CD14-positive monocyte (primary cell): Measurements from ENCODE around the gene ZNF300. TPM values are rescaled to one million over a fixed set of nuclear protein-coding genes. Genes with fewer than 3 reads are reported as not detected.
A peak's percentile ranks its signal among the peaks of the same experiment; 100 is the strongest.
"Not testable (repeated sequence)": the region's sequence is repeated elsewhere in the genome, so short reads cannot be mapped to it uniquely, and the experiment has no call there.

ENCODE experiments used
- DNase-seq, 3 donors: peaks; one replicate each; pipeline ENCODE4 v3.0.0-alpha.2; 2011 to 2022
- H2AFZ ChIP-seq: 2 replicates; pipeline ENCODE4 v1.6.0; 2012; ENCODE audit warnings: mild to moderate bottlenecking, low read depth, low read length, inconsistent platforms; ENCODE audit not compliant: insufficient read depth, poor library complexity, severe bottlenecking
- H3K27ac ChIP-seq, 2 donors: 1 replicate in 1 of 2; 2 replicates in 1 of 2; pipeline ENCODE4 v1.5.1; 2012 to 2013; ENCODE audit warnings: low read length in 2 of 2, control low read depth in 1 of 2, inconsistent platforms in 1 of 2, low read depth in 1 of 2, mild to moderate bottlenecking in 1 of 2
- H3K27me3 ChIP-seq, 2 donors: one replicate each; pipeline versions ENCODE4 v1.6.0 to v1.6.1; 2011 to 2013; ENCODE audit warnings: low read length in 2 of 2; ENCODE audit not compliant: control insufficient read depth in 2 of 2, insufficient read depth in 2 of 2
- H3K36me3 ChIP-seq, 2 donors: replicated peaks in 1 of 2; 1 replicate in 1 of 2; 2 replicates in 1 of 2; pipeline versions ENCODE4 v1.5.1 to v1.6.1; 2012 to 2013; ENCODE audit warnings: low read length in 2 of 2, control low read depth in 1 of 2, inconsistent platforms in 1 of 2, mild to moderate bottlenecking in 1 of 2; ENCODE audit not compliant: insufficient read depth in 2 of 2, control insufficient read depth in 1 of 2
- H3K4me1 ChIP-seq, 2 donors: 1 replicate in 1 of 2; 2 replicates in 1 of 2; pipeline versions ENCODE4 v1.5.1 to v1.6.1; 2012 to 2013; ENCODE audit warnings: low read length in 2 of 2, control low read depth in 1 of 2, inconsistent platforms in 1 of 2, mild to moderate bottlenecking in 1 of 2, moderate library complexity in 1 of 2; ENCODE audit not compliant: insufficient read depth in 2 of 2, control insufficient read depth in 1 of 2
- H3K4me2 ChIP-seq: replicated peaks from 2 replicates; pipeline ENCODE3; 2012; ENCODE audit warnings: low read length, moderate library complexity, mild to moderate bottlenecking; ENCODE audit not compliant: poor library complexity, severe bottlenecking; ENCODE audit errors: extremely low read depth
- H3K4me3 ChIP-seq, 3 experiments: fragments of 200-600 bp in 1 of 3; sonication (generic) in 1 of 3; replicated peaks in 1 of 3; 1 replicate in 2 of 3; 2 replicates in 1 of 3; pipeline ENCODE4 v1.5.1; 2011 to 2013; ENCODE audit warnings: low read length in 3 of 3, mild to moderate bottlenecking in 3 of 3, control low read depth in 2 of 3, low read depth in 2 of 3, inconsistent platforms in 1 of 3, moderate library complexity in 1 of 3
- H3K79me2 ChIP-seq: 2 replicates; pipeline ENCODE4 v1.6.0; 2012; ENCODE audit warnings: mild to moderate bottlenecking, control low read depth, inconsistent platforms, low read length, moderate library complexity; ENCODE audit not compliant: insufficient read depth
- H3K9ac ChIP-seq: 2 replicates; pipeline ENCODE4 v1.6.0; 2017; ENCODE audit warnings: low read length, mild to moderate bottlenecking; ENCODE audit not compliant: insufficient read depth, poor library complexity, severe bottlenecking
- H3K9me3 ChIP-seq, 2 donors: replicated peaks in 1 of 2; 1 replicate in 1 of 2; 2 replicates in 1 of 2; pipeline versions ENCODE4 v1.5.1 to v1.6.1; 2012 to 2013; ENCODE audit warnings: low read length in 2 of 2, control low read depth in 1 of 2; ENCODE audit not compliant: control insufficient read depth in 1 of 2, insufficient read depth in 1 of 2
- H4K20me1 ChIP-seq: 2 replicates; pipeline ENCODE4 v1.6.0; 2012; ENCODE audit warnings: mild to moderate bottlenecking, low read length, control low read depth, moderate library complexity; ENCODE audit not compliant: insufficient read depth
- H3K27ac Mint-ChIP-seq, 7 donors: one replicate each; pipeline ENCODE4 v1.8.0; 2020; ENCODE audit warnings: mild to moderate bottlenecking in 7 of 7, mixed read lengths in 7 of 7, moderate library complexity in 6 of 7, inconsistent platforms in 2 of 7
- H3K27me3 Mint-ChIP-seq, 3 donors: one replicate each; pipeline ENCODE4 v1.8.0; 2021 to 2022; ENCODE audit warnings: low read depth in 3 of 3, mild to moderate bottlenecking in 3 of 3, mixed read lengths in 3 of 3, moderate library complexity in 3 of 3, inconsistent platforms in 1 of 3
- H3K36me3 Mint-ChIP-seq, 2 donors: one replicate each; pipeline ENCODE4 v1.8.0; 2020; ENCODE audit warnings: mixed read lengths in 2 of 2, inconsistent platforms in 1 of 2, mild to moderate bottlenecking in 1 of 2
- H3K4me1 Mint-ChIP-seq: one replicate; pipeline ENCODE4 v1.8.0; 2020; ENCODE audit warnings: mild to moderate bottlenecking, mixed read lengths
- H3K4me3 Mint-ChIP-seq, 2 donors: one replicate each; pipeline ENCODE4 v1.8.0; 2020; ENCODE audit warnings: mild to moderate bottlenecking in 2 of 2, mixed read lengths in 2 of 2, moderate library complexity in 1 of 2
- H3K9me3 Mint-ChIP-seq, 7 donors: one replicate each; pipeline ENCODE4 v1.8.0; 2020 to 2022; ENCODE audit warnings: mixed read lengths in 7 of 7, mild to moderate bottlenecking in 6 of 7, moderate library complexity in 6 of 7, inconsistent platforms in 2 of 7
- CTCF ChIP-seq: fragments of 200-600 bp; IDR thresholded peaks from one replicate; pipeline ENCODE4 v1.8.0; 2022; ENCODE audit warnings: antibody characterized with exemption, mild to moderate bottlenecking
- WGBS: methylation state at CpG from one replicate; pipeline ENCODE4 v1.1.5; 2013; ENCODE audit warnings: missing lambda C conversion rate; ENCODE audit not compliant: insufficient coverage; 5-methylcytosine and 5-hydroxymethylcytosine counted together
- intact Hi-C, 2 donors: fragments of 100-400 bp; cut with micrococcal nuclease; formaldehyde crosslinking; loops; one replicate each; pipeline versions ENCODE4 v1.15.0 to v1.15.1; 2023
- polyA plus RNA-seq, 3 donors: library from polyadenylated mRNA; depleted of rRNA in 1 of 3; unstranded in 2 of 3; stranded (reverse) in 1 of 3; fragments of 300-500 nt in 2 of 3; fragments of >200 nt in 1 of 3; fragmentation: Illumina TruSeq in 2 of 3; gene quantifications; 1 replicate in 2 of 3; 2 replicates in 1 of 3; pipeline ENCODE4 v1.2.3, GENCODE V29; 2012 to 2021

ZNF300 gene
- polyA plus RNA-seq, 3 donors, result 0.26 to 1.1 (median 0.52) TPM

DNA sequence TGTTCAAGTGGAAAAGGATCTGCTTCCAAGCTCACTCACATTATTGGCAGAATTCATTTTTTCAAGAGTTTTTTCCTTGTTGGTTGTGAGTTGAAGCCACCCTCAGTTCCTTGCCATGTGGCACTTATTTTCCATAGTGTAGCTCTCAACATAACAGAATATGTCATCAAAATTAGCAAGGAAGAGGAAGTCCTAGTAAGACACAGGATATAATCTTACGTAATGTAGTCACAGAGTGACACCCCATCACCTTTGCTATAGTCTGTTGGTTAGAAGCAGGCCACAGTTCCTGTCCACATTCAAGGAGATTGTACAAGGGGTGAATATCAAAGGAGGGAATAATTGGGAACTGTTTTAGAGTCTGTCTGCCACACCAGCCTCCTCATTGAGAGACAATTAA lies 42.7 kb downstream of the ZNF300 start:
- H3K4me1 Mint-ChIP-seq, result peaks cover 20% of the 10 kb centered on the region
- H3K9ac ChIP-seq, result no peak overlapping the region
- H3K79me2 ChIP-seq, result no peaks in the 10 kb centered on the region
- intact Hi-C loops, result no loop called here
- H3K4me3 ChIP-seq, result no peak overlapping the region
- no peaks in the 10 kb centered on the region for H4K20me1 ChIP-seq
- H2AFZ ChIP-seq, result no peak overlapping the region
- TF ChIP-seq CTCF, result no peak
- H3K4me1 ChIP-seq, result peaks cover 7 to 10% of the 10 kb centered on the region in 2 donors
- peaks cover 0 to 2% (median 0%) of the 10 kb centered on the region in 3 donors for H3K27me3 Mint-ChIP-seq
- WGBS, result no CpG with 5 or more reads among the region's 1 CpG
- H3K9me3 Mint-ChIP-seq, result peaks cover 25 to 50% (median 34%) of the 10 kb centered on the region in 7 donors
- H3K4me3 Mint-ChIP-seq, result no peak overlapping the region
- H3K36me3 ChIP-seq, result no peaks in the 10 kb centered on the region
- peak overlapping the region in 1 of 7 donors; percentile 41 for H3K27ac Mint-ChIP-seq
- H3K36me3 Mint-ChIP-seq, result peaks cover 0 to 1% of the 10 kb centered on the region in 2 donors
- no peak overlapping the region for H3K27ac ChIP-seq
- no peak overlapping the region for H3K4me2 ChIP-seq
- H3K9me3 ChIP-seq, result peaks cover 20 to 24% of the 10 kb centered on the region in 2 donors
- H3K27me3 ChIP-seq, result no peaks in the 10 kb centered on the region
- peak; percentile 10 to 47 (median 40) for DNase-seq

- intact Hi-C loops, result no loop called here
- H3K36me3 ChIP-seq, result no peaks in the 10 kb centered on the region
- no peak overlapping the region for H3K27ac ChIP-seq
- Mint-ChIP-seq H3K27ac (peak overlapping the region in 1 of 7 donors; percentile 37), H3K36me3 (peaks cover 0 to 2% of the 10 kb centered on the region in 2 donors), H3K4me1 (peaks cover 20% of the 10 kb centered on the region), H3K9me3 (peaks cover 26 to 44% (median 31%) of the 10 kb centered on the region in 7 donors), H3K4me3 (no peak overlapping the region), H3K27me3 (peaks cover 0 to 2% (median 0%) of the 10 kb centered on the region in 3 donors)
- H4K20me1 ChIP-seq, result no peaks in the 10 kb centered on the region
- no CpG with 5 or more reads among the region's 2 CpGs for WGBS
- H3K79me2 ChIP-seq, result no peaks in the 10 kb centered on the region
- H3K27me3 ChIP-seq, result no peaks in the 10 kb centered on the region
- H3K4me3 ChIP-seq, result no peak overlapping the region
- H3K4me1 ChIP-seq, result peaks cover 7 to 10% of the 10 kb centered on the region in 2 donors
- DNase-seq, result no peak
- H3K4me2 ChIP-seq, result no peak overlapping the region
- H2AFZ ChIP-seq, result no peak overlapping the region
- peaks cover 12 to 16% of the 10 kb centered on the region in 2 donors for H3K9me3 ChIP-seq
- no peak overlapping the region for H3K9ac ChIP-seq
- TF ChIP-seq CTCF, result no peak
Observed at GRCh38 chr5:150860246-150860821, 44.4 kb downstream of the ZNF300 start.

- peaks cover 11 to 23% (median 17%) of the 10 kb centered on the region in 7 donors for H3K9me3 Mint-ChIP-seq
- not testable (repeated sequence) for H3K27me3 Mint-ChIP-seq, H3K9ac ChIP-seq
Observed at GRCh38 chr5:150856700-150857099, 48.1 kb downstream of the ZNF300 start.

More at GRCh38 chr5:150856700-150857099, 48.1 kb downstream of the ZNF300 start:
- H3K4me3 Mint-ChIP-seq, H2AFZ ChIP-seq, H3K27ac Mint-ChIP-seq, H3K79me2 ChIP-seq, H3K27me3 ChIP-seq, H3K36me3 ChIP-seq, H3K4me3 ChIP-seq, H4K20me1 ChIP-seq, H3K4me2 ChIP-seq, DNase-seq, H3K36me3 Mint-ChIP-seq, H3K9me3 ChIP-seq, intact Hi-C loops, H3K27ac ChIP-seq: not testable (repeated sequence)
- H3K4me1 Mint-ChIP-seq, result peaks cover 21% of the 10 kb centered on the region
- no CpG with 5 or more reads among the region's 3 CpGs for WGBS
- peaks cover 8 to 10% of the 10 kb centered on the region in 2 donors for H3K4me1 ChIP-seq
